Vagina (tissue), 2 donors: ENCODE measurements around the gene ILK.

Experiments used
- CTCF ChIP-seq, 3 experiments: fragments of 450-650 bp in 2 of 3; fragments of 200-600 bp in 1 of 3; sonication (generic) in 1 of 3; IDR thresholded peaks; one replicate each; pipeline ENCODE4 v1.5.1; 2017 to 2019; ENCODE audit warnings: antibody characterized with exemption in 3 of 3, mild to moderate bottlenecking in 2 of 3, moderate library complexity in 2 of 3
- POLR2A ChIP-seq, 2 donors: fragments of 450-650 bp; IDR thresholded peaks; one replicate each; pipeline ENCODE4 v1.6.1; 2017; ENCODE audit warnings: antibody characterized with exemption in 2 of 2, mild to moderate bottlenecking in 2 of 2, moderate library complexity in 2 of 2
- POLR2AphosphoS5 ChIP-seq, 2 donors: sonication (generic); formaldehyde crosslinking; IDR thresholded peaks; one replicate each; pipeline ENCODE4 v1.9.0; 2017; ENCODE audit warnings: antibody characterized with exemption in 2 of 2, mild to moderate bottlenecking in 2 of 2, low read depth in 1 of 2; ENCODE audit not compliant: insufficient read depth in 1 of 2

GRCh38 chr11:6613496-6613895, 9.9 kb downstream of the ILK start:
- TF ChIP-seq CTCF (IDR thresholded peaks at IDR 0.05) (no peak), POLR2A (IDR thresholded peaks at IDR 0.05) (no peak), POLR2AphosphoS5 (IDR thresholded peaks at IDR 0.05; ENCODE audit: insufficient read depth in 1 of 2, low read depth in 1 of 2) (no peak)
